Mucosa of descending colon (tissue), 3 donors: ENCODE data around the gene WNT10A. TPM values are rescaled to one million over a fixed set of nuclear protein-coding genes. Genes with fewer than 3 reads are reported as not detected.

Source experiments
- ATAC-seq: fragments of 200-7000 bp; cut with Tn5 transposase; one replicate; pipeline ENCODE4 v1.9.1; 2020; ENCODE audit warnings: mild to moderate bottlenecking, moderate library complexity
- DNase-seq, 3 donors: peaks; one replicate each; pipeline ENCODE4 v3.0.0-alpha.2; 2020
- H3K36me3 ChIP-seq: fragments of 200-600 bp; one replicate; pipeline ENCODE4 v1.8.0; 2021; ENCODE audit warnings: low read depth, mild to moderate bottlenecking
- H3K4me1 ChIP-seq: fragments of 200-600 bp; one replicate; pipeline ENCODE4 v1.8.0; 2021; ENCODE audit warnings: low read depth, mild to moderate bottlenecking
- H3K4me3 ChIP-seq: fragments of 200-600 bp; one replicate; pipeline ENCODE4 v1.8.0; 2021; ENCODE audit warnings: mild to moderate bottlenecking
- H3K9me3 ChIP-seq: fragments of 200-600 bp; one replicate; pipeline ENCODE4 v1.8.0; 2021; ENCODE audit warnings: mild to moderate bottlenecking
- intact Hi-C, 2 donors: fragments of 100-400 bp; cut with DNase I in 1 of 2; cut with micrococcal nuclease in 1 of 2; formaldehyde crosslinking; loops; one replicate each; pipeline versions ENCODE4 v1.11.0 to v1.11.1; 2022; cut with DNase I, micrococcal nuclease
- total RNA-seq, 3 donors: library from RNA; stranded (reverse); fragmentation: NEBNext Ultra II Directional in 2 of 3; extraction: Animal tissue kit (Norgen Biotek cat#: 25700) in 2 of 3; gene quantifications; one replicate each; pipeline versions ENCODE4 v1.2.1 to v1.2.4, GENCODE V29; 2021 to 2023
- TF ChIP-seq, protein P1 (sequence below): fragments of 200-600 bp; IDR thresholded peaks from one replicate; pipeline ENCODE4 v1.8.0; 2022; ENCODE audit warnings: antibody characterized with exemption, mild to moderate bottlenecking
- donor health status: DM: no; HTN: no; CAD: no; lungs with moderate emphysema.
- donor health status: DM: no; HTN: no; CAD: no.
- donor health status: DM: no; HTN: yes; CAD: no.

WNT10A gene
- total RNA-seq, 3 donors from 2014 or later, result 0.17 to 1.1 (median 0.22) TPM

DNA sequence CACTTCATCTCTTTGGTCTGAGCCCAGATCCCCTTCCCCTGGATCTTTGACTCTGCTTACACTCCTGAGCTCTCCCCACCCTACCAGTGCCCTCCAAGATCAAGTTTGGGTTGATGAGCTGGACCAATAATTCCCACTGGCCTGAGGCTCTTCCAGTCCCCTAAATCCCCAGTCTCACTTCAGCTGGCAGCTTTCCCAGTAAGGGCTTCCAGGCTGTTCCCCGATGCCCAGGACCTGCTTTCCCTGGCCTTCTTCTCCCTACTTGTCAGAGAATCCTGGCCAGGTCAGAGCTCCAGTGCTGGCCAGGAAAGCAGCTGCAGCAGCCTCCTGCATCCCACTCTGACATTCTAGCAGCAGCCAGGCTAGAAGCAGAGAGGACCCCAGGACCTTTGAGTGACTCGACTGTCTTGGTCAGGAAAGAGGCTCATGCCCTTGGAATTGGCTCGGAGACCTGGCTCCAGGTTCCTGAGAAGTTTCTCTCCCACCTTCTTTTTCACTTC is 17.6 kb upstream of the WNT10A start:
- TF ChIP-seq, protein P1, sequence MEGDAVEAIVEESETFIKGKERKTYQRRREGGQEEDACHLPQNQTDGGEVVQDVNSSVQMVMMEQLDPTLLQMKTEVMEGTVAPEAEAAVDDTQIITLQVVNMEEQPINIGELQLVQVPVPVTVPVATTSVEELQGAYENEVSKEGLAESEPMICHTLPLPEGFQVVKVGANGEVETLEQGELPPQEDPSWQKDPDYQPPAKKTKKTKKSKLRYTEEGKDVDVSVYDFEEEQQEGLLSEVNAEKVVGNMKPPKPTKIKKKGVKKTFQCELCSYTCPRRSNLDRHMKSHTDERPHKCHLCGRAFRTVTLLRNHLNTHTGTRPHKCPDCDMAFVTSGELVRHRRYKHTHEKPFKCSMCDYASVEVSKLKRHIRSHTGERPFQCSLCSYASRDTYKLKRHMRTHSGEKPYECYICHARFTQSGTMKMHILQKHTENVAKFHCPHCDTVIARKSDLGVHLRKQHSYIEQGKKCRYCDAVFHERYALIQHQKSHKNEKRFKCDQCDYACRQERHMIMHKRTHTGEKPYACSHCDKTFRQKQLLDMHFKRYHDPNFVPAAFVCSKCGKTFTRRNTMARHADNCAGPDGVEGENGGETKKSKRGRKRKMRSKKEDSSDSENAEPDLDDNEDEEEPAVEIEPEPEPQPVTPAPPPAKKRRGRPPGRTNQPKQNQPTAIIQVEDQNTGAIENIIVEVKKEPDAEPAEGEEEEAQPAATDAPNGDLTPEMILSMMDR, result no peak
- peaks cover 15% of the 10 kb centered on the region for H3K4me1 ChIP-seq
- ATAC-seq (no peak), DNase-seq (no peak)
- no peak overlapping the region for H3K4me3 ChIP-seq
- intact Hi-C loops, result no loop called here
- H3K36me3 ChIP-seq, result no peaks in the 10 kb centered on the region
- H3K9me3 ChIP-seq, result no peaks in the 10 kb centered on the region

DNA sequence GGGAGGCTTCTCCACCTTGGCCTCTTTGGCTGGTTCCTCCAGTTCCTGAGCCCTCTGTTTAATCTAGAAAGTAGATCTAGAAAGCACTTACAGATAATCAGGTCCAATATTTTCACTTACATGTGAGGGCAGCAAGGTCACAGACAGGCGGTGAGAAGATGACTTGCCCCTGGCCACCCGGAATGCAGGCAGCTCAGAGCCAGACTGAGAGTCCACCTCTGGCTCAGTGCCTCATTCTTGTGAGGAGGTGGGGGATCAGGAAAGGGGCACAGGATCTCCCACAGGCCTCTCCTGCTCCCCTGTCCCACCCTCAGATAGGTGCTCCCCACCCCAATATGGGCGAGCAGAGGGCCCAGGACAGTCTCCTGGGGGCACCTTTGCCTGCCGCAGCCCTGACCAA is 15.3 kb upstream of the WNT10A start:
- Histone ChIP-seq H3K36me3 (no peaks in the 10 kb centered on the region), H3K4me3 (no peak overlapping the region), H3K9me3 (no peaks in the 10 kb centered on the region), H3K4me1 (peaks cover 4% of the 10 kb centered on the region)
- ATAC-seq (no peak), DNase-seq (no peak)
- TF ChIP-seq, protein P1, result no peak
- intact Hi-C loops, result no loop called here

DNA sequence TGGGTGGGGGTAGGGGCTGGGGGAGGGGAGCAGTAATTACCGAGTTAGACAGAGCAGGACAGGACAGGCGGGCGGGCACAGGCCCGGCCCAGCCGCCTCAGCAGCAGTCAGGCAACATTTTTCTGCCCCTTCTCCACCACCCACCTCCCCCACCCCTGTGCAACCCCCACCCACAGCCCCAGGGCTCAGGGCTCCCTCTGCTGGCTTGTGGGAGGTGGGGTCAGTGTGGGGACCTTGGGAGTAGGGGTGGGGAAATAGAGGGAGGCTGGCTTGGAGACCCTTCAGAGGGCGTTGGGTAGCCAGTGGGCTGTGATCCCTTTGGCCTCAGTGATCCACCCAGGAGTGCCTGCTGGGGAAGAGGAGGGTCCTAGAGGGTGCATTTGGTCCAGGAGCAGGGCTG is 14.7 kb upstream of the WNT10A start:
- H3K9me3 ChIP-seq, result no peaks in the 10 kb centered on the region
- no peaks in the 10 kb centered on the region for H3K36me3 ChIP-seq
- intact Hi-C loops, result no loop called here
- ATAC-seq, result no peak
- TF ChIP-seq, protein P1, result no peak
- no peak overlapping the region for H3K4me3 ChIP-seq
- no peak for DNase-seq
- peaks cover under 1% of the 10 kb centered on the region for H3K4me1 ChIP-seq

DNA sequence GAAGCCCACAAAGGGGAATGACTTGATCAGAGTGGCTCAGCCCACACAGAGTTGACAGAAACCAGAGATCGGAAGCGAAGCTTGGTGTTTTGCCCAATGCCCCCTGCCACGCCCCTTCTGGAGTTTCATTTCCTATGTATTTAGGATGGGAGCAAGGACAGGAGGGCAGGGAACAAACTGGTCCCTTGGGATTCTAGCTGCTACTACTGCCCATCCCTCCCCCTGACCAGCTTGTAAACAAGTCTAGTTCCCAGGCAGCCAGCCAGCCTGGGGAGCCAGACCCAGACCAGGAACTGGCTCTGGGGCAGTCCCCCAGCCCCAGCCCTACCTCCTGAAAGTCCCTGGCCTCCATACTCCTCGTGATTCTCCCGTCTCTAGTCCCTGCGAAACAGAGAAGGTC is 12.8 kb upstream of the WNT10A start:
- H3K9me3 ChIP-seq, result no peaks in the 10 kb centered on the region
- ATAC-seq (no peak), DNase-seq (no peak)
- intact Hi-C loops, result no loop called here
- H3K4me3 ChIP-seq, result no peak overlapping the region
- TF ChIP-seq, protein P1, result no peak
- H3K36me3 ChIP-seq, result no peaks in the 10 kb centered on the region
- peaks cover 5% of the 10 kb centered on the region for H3K4me1 ChIP-seq

DNA sequence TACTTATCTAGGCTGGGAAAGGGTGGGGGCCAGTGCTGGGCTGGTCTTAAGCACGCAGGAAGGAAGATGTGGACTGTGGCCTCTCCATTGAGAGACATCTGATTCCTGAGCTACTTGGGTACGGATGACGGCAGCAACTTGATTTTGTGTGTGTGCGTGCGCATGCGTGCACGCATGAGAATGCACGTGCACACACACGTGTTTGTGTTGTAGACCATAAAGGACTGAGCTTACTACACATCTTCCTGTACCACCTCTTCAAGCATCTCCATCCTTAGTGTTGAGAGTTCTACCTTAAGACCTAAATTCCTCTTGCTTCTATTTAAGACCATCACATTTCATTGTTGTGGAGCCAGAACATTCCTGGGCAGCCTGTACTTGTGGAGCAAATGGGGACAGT is 11.6 kb upstream of the WNT10A start:
- peaks cover 10% of the 10 kb centered on the region for H3K4me1 ChIP-seq
- TF ChIP-seq, protein P1, result no peak
- DNase-seq (no peak), ATAC-seq (no peak)
- H3K9me3 ChIP-seq, result no peaks in the 10 kb centered on the region
- no peaks in the 10 kb centered on the region for H3K36me3 ChIP-seq
- no peak overlapping the region for H3K4me3 ChIP-seq
- intact Hi-C loops, result no loop called here

DNA sequence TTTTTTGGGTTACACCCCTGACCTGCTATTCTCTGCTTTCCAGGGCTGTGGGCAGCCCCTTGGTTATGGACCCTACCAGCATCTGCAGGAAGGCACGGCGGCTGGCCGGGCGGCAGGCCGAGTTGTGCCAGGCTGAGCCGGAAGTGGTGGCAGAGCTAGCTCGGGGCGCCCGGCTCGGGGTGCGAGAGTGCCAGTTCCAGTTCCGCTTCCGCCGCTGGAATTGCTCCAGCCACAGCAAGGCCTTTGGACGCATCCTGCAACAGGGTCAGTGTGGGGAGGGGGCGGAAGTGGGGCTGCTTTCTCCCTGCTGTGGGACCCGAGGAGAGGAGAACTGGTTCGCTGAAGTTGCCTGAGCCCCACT is 9.7 kb upstream of the WNT10A start:
- peak in 1 of 3 donors; percentile 66 for DNase-seq
- TF ChIP-seq, protein P1, result no peak
- no peak overlapping the region for H3K4me3 ChIP-seq
- H3K9me3 ChIP-seq, result no peaks in the 10 kb centered on the region
- no peaks in the 10 kb centered on the region for H3K36me3 ChIP-seq
- peaks cover 10% of the 10 kb centered on the region for H3K4me1 ChIP-seq
- ATAC-seq, result peak; percentile 18
- intact Hi-C loops, result no loop called here
